HUES64 (cell line): ENCODE measurements around the gene SATB1.

Experiments
- H3K27ac ChIP-seq: 2 replicates; pipeline ENCODE4 v1.7.0; 2013; ENCODE audit warnings: low read depth, low read length, inconsistent platforms
- H3K27me3 ChIP-seq: 2 replicates; pipeline ENCODE4 v1.6.1; 2013; ENCODE audit warnings: mild to moderate bottlenecking, low read length; ENCODE audit not compliant: insufficient read depth
- H3K36me3 ChIP-seq: 2 replicates; pipeline ENCODE4 v1.6.1; 2013; ENCODE audit warnings: mild to moderate bottlenecking, low read length; ENCODE audit not compliant: insufficient read depth
- H3K4me1 ChIP-seq: 2 replicates; pipeline ENCODE4 v1.6.1; 2013; ENCODE audit warnings: mild to moderate bottlenecking, low read length, moderate library complexity; ENCODE audit not compliant: insufficient read depth
- H3K4me3 ChIP-seq: 2 replicates; pipeline ENCODE4 v1.5.1; 2013; ENCODE audit warnings: mild to moderate bottlenecking, low read length, moderate library complexity
- H3K9ac ChIP-seq: 2 replicates; pipeline ENCODE4 v1.6.1; 2013; ENCODE audit warnings: mild to moderate bottlenecking, low read depth, low read length
- H3K9me3 ChIP-seq: 2 replicates; pipeline ENCODE4 v1.6.1; 2013; ENCODE audit warnings: low read depth, low read length; ENCODE audit not compliant: insufficient read depth
- WGBS: fragments of 150-250, 120-280 bp; methylation state at CpG from one replicate; pipeline ENCODE4 v1.1.7; 2013; ENCODE audit warnings: missing lambda C conversion rate; 5-methylcytosine and 5-hydroxymethylcytosine counted together

The SATB1 gene

GRCh38 chr3:18308096-18308650 is 117.0 kb downstream of the SATB1 start:
- Histone ChIP-seq H3K9me3 (no peaks in the 10 kb centered on the region), H3K4me1 (no peaks in the 10 kb centered on the region), H3K4me3 (no peak overlapping the region), H3K36me3 (no peaks in the 10 kb centered on the region), H3K9ac (no peak overlapping the region), H3K27me3 (no peaks in the 10 kb centered on the region), H3K27ac (no peak overlapping the region)
- WGBS = 74% methylated on average over 5 of the region's 5 CpGs

- Histone ChIP-seq H3K9me3 (no peaks in the 10 kb centered on the region), H3K27ac (no peak overlapping the region), H3K27me3 (no peaks in the 10 kb centered on the region), H3K36me3 (no peaks in the 10 kb centered on the region), H3K4me1 (no peaks in the 10 kb centered on the region), H3K4me3 (no peak overlapping the region), H3K9ac (no peak overlapping the region)
- 94% methylated on average over 1 of the region's 1 CpG for WGBS
Measured at GRCh38 chr3:18307529-18307928, 117.6 kb downstream of the SATB1 start.

- no peaks in the 10 kb centered on the region for H3K9me3 ChIP-seq
- H3K27ac ChIP-seq = no peak overlapping the region
- H3K36me3 ChIP-seq = no peaks in the 10 kb centered on the region
- no peaks in the 10 kb centered on the region for H3K27me3 ChIP-seq
- no peak overlapping the region for H3K9ac ChIP-seq
- H3K4me1 ChIP-seq = no peaks in the 10 kb centered on the region
- no peak overlapping the region for H3K4me3 ChIP-seq
- WGBS = 100% methylated on average over 1 of the region's 1 CpG
Measured at GRCh38 chr3:18302517-18302916, 122.6 kb downstream of the SATB1 start.

DNA sequence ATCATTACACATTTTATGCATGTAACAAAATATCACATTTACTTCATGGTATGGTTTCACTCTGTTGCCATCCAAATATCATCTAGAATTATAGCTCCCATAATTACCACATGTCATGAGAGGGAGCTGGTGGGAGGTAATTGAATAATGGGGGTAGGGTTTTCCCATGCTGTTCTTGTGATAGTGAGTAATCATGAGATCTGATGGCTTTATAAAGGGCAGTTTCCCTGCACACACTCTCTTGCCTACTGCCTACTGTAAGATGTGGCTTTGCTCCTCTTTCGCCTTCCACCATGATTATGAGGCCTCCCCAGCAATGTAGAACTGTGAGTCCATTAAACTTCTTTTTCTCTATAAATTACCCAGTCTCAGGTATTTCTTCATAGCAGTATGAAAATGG is 123.4 kb downstream of the SATB1 start:
- no peaks in the 10 kb centered on the region for H3K36me3 ChIP-seq
- WGBS = 100% methylated on average over 1 of the region's 1 CpG
- H3K4me1 ChIP-seq = no peaks in the 10 kb centered on the region
- 0 out of 2 replicates have a peak, but pooled peaks cover 2% of the 10 kb centered on the region for H3K9me3 ChIP-seq
- H3K27me3 ChIP-seq = no peaks in the 10 kb centered on the region
- no peak overlapping the region for H3K4me3 ChIP-seq
- H3K9ac ChIP-seq = no peak overlapping the region
- H3K27ac ChIP-seq = no peak overlapping the region

GRCh38 chr3:18300916-18301315 is 124.2 kb downstream of the SATB1 start:
- 0 out of 2 replicates have a peak, but pooled peaks cover 3% of the 10 kb centered on the region for H3K9me3 ChIP-seq
- H3K4me1 ChIP-seq = no peaks in the 10 kb centered on the region
- WGBS = no CpG with 5 or more reads among the region's 3 CpGs
- no peak overlapping the region for H3K27ac ChIP-seq
- no peaks in the 10 kb centered on the region for H3K27me3 ChIP-seq
- H3K4me3 ChIP-seq = no peak overlapping the region
- no peaks in the 10 kb centered on the region for H3K36me3 ChIP-seq
- no peak overlapping the region for H3K9ac ChIP-seq

DNA sequence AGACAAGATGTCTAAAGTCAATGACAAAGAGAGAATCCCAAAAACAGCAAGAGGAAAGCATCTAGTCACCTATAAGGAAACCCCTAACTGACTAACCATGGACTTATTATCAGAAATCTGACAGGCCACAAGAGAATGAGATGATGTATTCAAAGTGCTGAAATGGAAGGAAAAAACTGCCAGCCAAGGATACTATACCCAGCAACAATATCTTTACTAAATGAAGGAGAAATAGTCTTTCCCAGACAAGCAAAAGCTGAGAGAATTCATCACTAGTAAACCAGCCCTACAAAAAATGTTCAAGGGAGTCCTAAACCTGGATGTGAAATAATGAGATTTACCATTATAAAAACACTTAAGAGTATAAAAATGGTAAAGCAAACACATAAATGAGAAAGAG is 128.0 kb downstream of the SATB1 start:
- Histone ChIP-seq H3K36me3 (no peaks in the 10 kb centered on the region), H3K9me3 (0 out of 2 replicates have a peak, but pooled peaks cover 3% of the 10 kb centered on the region), H3K4me1 (peaks cover 4% of the 10 kb centered on the region; the same call in 1 of the 2 replicates), H3K27me3 (no peaks in the 10 kb centered on the region), H3K9ac (no peak overlapping the region), H3K27ac (no peak overlapping the region), H3K4me3 (no peak overlapping the region)
